HepG2 (cell line): Measurements from ENCODE around the gene PPP2R2C. TPM values are rescaled to one million over a fixed set of nuclear protein-coding genes. Genes with fewer than 3 reads are reported as not detected.

Experiments used
- ATAC-seq: fragments of 200-7000 bp; cut with Tn5 transposase; 3 replicates; pipeline ENCODE4 v1.9.1; 2020; ENCODE audit warnings: mild to moderate bottlenecking, moderate library complexity
- BruUV-seq: library from RNA; stranded (reverse); fragments of 400-500 nt; replicated peaks from 2 replicates; lab custom pipeline; 2021; lab: Mats Ljungman, UMichigan
- CTCF ChIA-PET: fragments of 300-600 bp; formaldehyde crosslinking; extraction: SDS; loops from one replicate; lab custom pipeline; 2021; ENCODE audit warnings: low total read pairs, inconsistent platforms, low intra/inter-chr PET ratio; lab: Yijun Ruan, JAX
- POLR2A ChIA-PET: fragments of 350-600 bp; sonication (Branson Sonifier 250); formaldehyde crosslinking; loops from one replicate; lab custom pipeline; 2020; ENCODE audit warnings: antibody characterized with exemption, inconsistent platforms; lab: Yijun Ruan, JAX
- DNase-seq: peaks from one replicate; pipeline ENCODE4 v3.0.0-alpha.2; 2015; ENCODE audit warnings: low spot score
- FAIRE-seq: peaks from 3 replicates; lab custom pipeline; 2011; peaks lifted over from hg19 to GRCh38; lab: Jason Lieb, UNC
- H2AFZ ChIP-seq: one replicate; pipeline ENCODE4 v1.6.1; 2011; ENCODE audit warnings: low read length, inconsistent platforms
- H3K27ac ChIP-seq: fragments of 300-600 bp; 3 replicates; pipeline ENCODE4 v1.8.0; 2011; ENCODE audit warnings: mixed run types, mild to moderate bottlenecking, mixed read lengths, low read length, inconsistent platforms; ENCODE audit not compliant: insufficient read depth; ENCODE audit errors: extremely low read length
- H3K27me3 ChIP-seq, 2 experiments: fragments of 200-600 bp in 1 of 2; 2 replicates in 1 of 2; 3 replicates in 1 of 2; pipeline versions ENCODE4 v1.6.0 to v1.8.0; 2011; ENCODE audit warnings: low read length in 2 of 2, mild to moderate bottlenecking in 2 of 2, moderate library complexity in 2 of 2, inconsistent platforms in 1 of 2; ENCODE audit not compliant: insufficient read depth in 2 of 2, control insufficient read depth in 1 of 2
- H3K36me3 ChIP-seq, 2 experiments: fragments of 200-600 bp in 1 of 2; replicated peaks in 1 of 2; 2 replicates in 1 of 2; 3 replicates in 1 of 2; pipeline versions ENCODE4 v1.5.1 to v1.8.0; 2011; ENCODE audit warnings: low read length in 2 of 2, inconsistent platforms in 1 of 2; ENCODE audit not compliant: insufficient read depth in 2 of 2, control insufficient read depth in 1 of 2
- H3K4me1 ChIP-seq: 2 replicates; pipeline ENCODE4 v1.5.1; 2012; ENCODE audit warnings: low read length, inconsistent platforms; ENCODE audit not compliant: insufficient read depth
- H3K4me2 ChIP-seq: 2 replicates; pipeline ENCODE4 v1.6.0; 2011; ENCODE audit warnings: low read depth, low read length, inconsistent platforms
- H3K4me3 ChIP-seq, 3 experiments: fragments of 200-600 bp in 1 of 3; sonication (generic), shearing (Covaris generic) in 1 of 3; replicated peaks in 1 of 3; 2 replicates each; pipeline ENCODE4 v1.5.1; 2011 to 2016; ENCODE audit warnings: low read length in 3 of 3, inconsistent platforms in 2 of 3, low read depth in 2 of 3, mild to moderate bottlenecking in 2 of 3, control low read depth in 1 of 3, mixed read lengths in 1 of 3; ENCODE audit not compliant: insufficient read depth in 1 of 3
- H3K79me2 ChIP-seq: one replicate; pipeline ENCODE4 v1.6.1; 2011; ENCODE audit warnings: low read length, inconsistent platforms; ENCODE audit not compliant: insufficient read depth
- H3K9ac ChIP-seq: 2 replicates; pipeline ENCODE4 v1.6.0; 2011; ENCODE audit warnings: mild to moderate bottlenecking, low read depth, low read length, inconsistent platforms; ENCODE audit not compliant: insufficient read depth
- H3K9me3 ChIP-seq: 2 replicates; pipeline ENCODE4 v1.5.1; 2012; ENCODE audit warnings: mild to moderate bottlenecking, low read length
- H4K20me1 ChIP-seq: 2 replicates; pipeline ENCODE4 v1.6.0; 2011; ENCODE audit warnings: inconsistent platforms, mild to moderate bottlenecking, low read length, moderate library complexity; ENCODE audit not compliant: insufficient read depth
- ETV5 ChIP-seq: IDR thresholded peaks from 2 replicates; pipeline ENCODE4 v1.6.1; 2018; ENCODE audit warnings: missing biosample characterization, missing genetic modification reagents, inconsistent platforms, borderline replicate concordance
- MEF2D ChIP-seq: sonication (generic); formaldehyde crosslinking; IDR thresholded peaks from 2 replicates; pipeline ENCODE4 v1.5.1; 2020; ENCODE audit warnings: mild to moderate bottlenecking, missing genetic modification reagents
- PHF5A ChIP-seq: IDR thresholded peaks from one replicate; pipeline ENCODE4 v1.6.1; 2018; ENCODE audit warnings: low read depth, missing genetic modification reagents; ENCODE audit not compliant: unreplicated experiment
- ZNF282 ChIP-seq: fragments of 450-650 bp; IDR thresholded peaks from 2 replicates; pipeline ENCODE4 v1.6.1; 2018; ENCODE audit not compliant: partially characterized antibody
- ZNF839 ChIP-seq: sonication (generic); formaldehyde crosslinking; IDR thresholded peaks from 2 replicates; pipeline ENCODE4 v1.4.0; 2020; ENCODE audit warnings: missing genetic modification reagents, mild to moderate bottlenecking, borderline replicate concordance
- ZNF850 ChIP-seq: sonication (generic); formaldehyde crosslinking; conservative IDR thresholded peaks from 2 replicates; pipeline ENCODE4 v1.9.0; 2021; ENCODE audit warnings: mild to moderate bottlenecking, missing genetic modification reagents
- WGBS: methylation state at CpG from one replicate; pipeline ENCODE4 v1.1.6; 2017; ENCODE audit warnings: low lambda C conversion rate; 5-methylcytosine and 5-hydroxymethylcytosine counted together
- in situ Hi-C: cut with HindIII; loops from 2 replicates; pipeline ENCODE4 v1.10.0; 2017; ENCODE audit warnings: low pct_unique_long_range_greater_than_20kb; ENCODE audit not compliant: extremely low pct_ligation_motif_present
- intact Hi-C: fragments of 100-400 bp; cut with micrococcal nuclease; formaldehyde crosslinking; loops from one replicate; pipeline ENCODE4 v1.10.0; 2022; ENCODE audit not compliant: unreplicated experiment
- polyA plus RNA-seq, 8 experiments: library from polyadenylated mRNA; depleted of rRNA in 3 of 8; stranded (reverse) in 7 of 8; unstranded in 1 of 8; fragments of >200 nt; fragmentation: Illumina TruSeq in 4 of 8; extraction: Trizol in 4 of 8; gene quantifications; 2 replicates each; pipeline versions ENCODE4 v1.2.1 to v1.2.3, GENCODE V29; 2011 to 2016; ENCODE audit warnings: low read depth in 4 of 8, missing spikeins in 1 of 8, mixed read lengths in 1 of 8; ENCODE audit not compliant: insufficient read depth in 1 of 8
- total RNA-seq, 5 experiments: library from RNA; depleted of rRNA; stranded (reverse); fragments of >200 nt; fragmentation: Illumina TruSeq; extraction: Trizol; gene quantifications; 2 replicates each; pipeline ENCODE4 v1.2.3, GENCODE V29; 2016; ENCODE audit warnings: low read depth in 1 of 5
- TF ChIP-seq, protein P1 (sequence below): sonication (generic); formaldehyde crosslinking; IDR thresholded peaks from 2 replicates; pipeline ENCODE4 v1.5.0; 2020; ENCODE audit warnings: missing genetic modification reagents
- TF ChIP-seq, protein P2 (sequence below): sonication (generic); formaldehyde crosslinking; IDR thresholded peaks from 2 replicates; pipeline ENCODE4 v1.5.1; 2020; ENCODE audit warnings: mild to moderate bottlenecking, moderate library complexity, missing genetic modification reagents
- TF ChIP-seq, protein P3 (sequence below): sonication (generic); formaldehyde crosslinking; IDR thresholded peaks from 2 replicates; pipeline ENCODE4 v1.4.0; 2020; ENCODE audit warnings: missing genetic modification reagents
- TF ChIP-seq, protein P4 (sequence below), 2 experiments: sonication (generic) in 1 of 2; formaldehyde crosslinking in 1 of 2; IDR thresholded peaks; 2 replicates each; pipeline versions ENCODE4 v1.4.0 to v1.6.1; 2018 to 2020; ENCODE audit warnings: missing genetic modification reagents in 2 of 2, borderline replicate concordance in 1 of 2, low read depth in 1 of 2, mild to moderate bottlenecking in 1 of 2, missing biosample characterization in 1 of 2
- TF ChIP-seq, protein P5 (sequence below): sonication (generic); formaldehyde crosslinking; IDR thresholded peaks from 2 replicates; pipeline ENCODE4 v1.8.1; 2023; ENCODE audit warnings: mild to moderate bottlenecking, inconsistent platforms, moderate library complexity, missing genetic modification reagents, borderline replicate concordance
- TF ChIP-seq, protein P6 (sequence below): sonication (generic); formaldehyde crosslinking; IDR thresholded peaks from 2 replicates; pipeline ENCODE4 v1.4.0; 2020; ENCODE audit warnings: missing genetic modification reagents

The PPP2R2C gene
- total and polyA plus RNA-seq, 2 of the 13 experiments (the other 11 are each of a cell fraction or from before 2014, with no cell fraction given), result 0.60 to 8.6 TPM

DNA sequence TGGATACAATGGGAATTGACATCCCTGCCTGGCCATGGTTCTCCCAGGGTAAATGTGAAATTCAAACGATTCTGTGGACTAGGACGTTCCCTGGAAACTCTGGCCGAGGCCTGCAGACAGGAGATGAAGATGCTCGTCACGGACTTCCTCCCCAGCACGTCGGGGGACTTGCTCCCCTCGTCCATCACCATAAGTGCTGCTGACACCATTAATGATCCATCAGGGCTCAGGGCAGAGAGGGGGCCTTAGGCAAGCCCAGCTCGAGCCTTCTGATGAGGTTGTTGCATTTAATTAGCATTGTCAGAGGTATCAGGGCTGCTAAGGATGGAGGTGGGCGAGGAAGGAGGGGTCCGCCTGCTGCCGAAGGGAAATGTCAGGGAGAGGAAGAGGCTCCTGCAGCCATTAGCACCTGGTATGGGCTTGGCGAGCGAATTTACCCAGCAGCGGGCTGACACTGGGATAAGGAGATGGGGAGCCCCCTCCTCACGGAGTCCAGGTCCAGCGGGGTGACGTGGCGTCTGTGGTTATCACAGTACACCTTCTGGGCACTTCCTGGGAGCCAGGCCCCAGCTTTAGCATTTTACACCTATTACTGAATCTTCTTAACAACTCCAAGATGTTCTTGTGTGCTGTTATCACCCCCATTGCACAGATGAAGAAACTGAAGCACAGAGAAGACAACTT is 83.1 kb downstream of the PPP2R2C start:
- in situ Hi-C loops, result no loop called here
- H2AFZ ChIP-seq, result no peak overlapping the region
- intact Hi-C loops, result no loop called here
- peaks cover 3 to 67% of the 10 kb centered on the region in 2 experiments; a peak in 4 of 5 replicates for H3K27me3 ChIP-seq
- BruUV-seq, result no TSS peak
- H4K20me1 ChIP-seq, result no peaks in the 10 kb centered on the region
- FAIRE-seq (no peak), DNase-seq (no peak), ATAC-seq (no peak)
- no peak overlapping the region for H3K4me3 ChIP-seq
- H3K27ac ChIP-seq, result no peak overlapping the region
- peaks cover 8% of the 10 kb centered on the region for H3K4me1 ChIP-seq
- POLR2A ChIA-PET, result no interaction called here
- TF ChIP-seq ZNF839 (CRISPR knock-in tag) (no peak), MEF2D (no peak), ETV5 (CRISPR knock-in tag) (no peak), PHF5A (no peak), ZNF850 (CRISPR knock-in tag) (no peak), ZNF282 (no peak)
- TF ChIP-seq, protein P1, sequence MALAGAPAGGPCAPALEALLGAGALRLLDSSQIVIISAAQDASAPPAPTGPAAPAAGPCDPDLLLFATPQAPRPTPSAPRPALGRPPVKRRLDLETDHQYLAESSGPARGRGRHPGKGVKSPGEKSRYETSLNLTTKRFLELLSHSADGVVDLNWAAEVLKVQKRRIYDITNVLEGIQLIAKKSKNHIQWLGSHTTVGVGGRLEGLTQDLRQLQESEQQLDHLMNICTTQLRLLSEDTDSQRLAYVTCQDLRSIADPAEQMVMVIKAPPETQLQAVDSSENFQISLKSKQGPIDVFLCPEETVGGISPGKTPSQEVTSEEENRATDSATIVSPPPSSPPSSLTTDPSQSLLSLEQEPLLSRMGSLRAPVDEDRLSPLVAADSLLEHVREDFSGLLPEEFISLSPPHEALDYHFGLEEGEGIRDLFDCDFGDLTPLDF (CRISPR knock-in tag), result no peak
- TF ChIP-seq, protein P2, sequence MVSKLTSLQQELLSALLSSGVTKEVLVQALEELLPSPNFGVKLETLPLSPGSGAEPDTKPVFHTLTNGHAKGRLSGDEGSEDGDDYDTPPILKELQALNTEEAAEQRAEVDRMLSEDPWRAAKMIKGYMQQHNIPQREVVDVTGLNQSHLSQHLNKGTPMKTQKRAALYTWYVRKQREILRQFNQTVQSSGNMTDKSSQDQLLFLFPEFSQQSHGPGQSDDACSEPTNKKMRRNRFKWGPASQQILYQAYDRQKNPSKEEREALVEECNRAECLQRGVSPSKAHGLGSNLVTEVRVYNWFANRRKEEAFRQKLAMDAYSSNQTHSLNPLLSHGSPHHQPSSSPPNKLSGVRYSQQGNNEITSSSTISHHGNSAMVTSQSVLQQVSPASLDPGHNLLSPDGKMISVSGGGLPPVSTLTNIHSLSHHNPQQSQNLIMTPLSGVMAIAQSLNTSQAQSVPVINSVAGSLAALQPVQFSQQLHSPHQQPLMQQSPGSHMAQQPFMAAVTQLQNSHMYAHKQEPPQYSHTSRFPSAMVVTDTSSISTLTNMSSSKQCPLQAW (CRISPR knock-in tag), result no peak
- TF ChIP-seq, protein P3, sequence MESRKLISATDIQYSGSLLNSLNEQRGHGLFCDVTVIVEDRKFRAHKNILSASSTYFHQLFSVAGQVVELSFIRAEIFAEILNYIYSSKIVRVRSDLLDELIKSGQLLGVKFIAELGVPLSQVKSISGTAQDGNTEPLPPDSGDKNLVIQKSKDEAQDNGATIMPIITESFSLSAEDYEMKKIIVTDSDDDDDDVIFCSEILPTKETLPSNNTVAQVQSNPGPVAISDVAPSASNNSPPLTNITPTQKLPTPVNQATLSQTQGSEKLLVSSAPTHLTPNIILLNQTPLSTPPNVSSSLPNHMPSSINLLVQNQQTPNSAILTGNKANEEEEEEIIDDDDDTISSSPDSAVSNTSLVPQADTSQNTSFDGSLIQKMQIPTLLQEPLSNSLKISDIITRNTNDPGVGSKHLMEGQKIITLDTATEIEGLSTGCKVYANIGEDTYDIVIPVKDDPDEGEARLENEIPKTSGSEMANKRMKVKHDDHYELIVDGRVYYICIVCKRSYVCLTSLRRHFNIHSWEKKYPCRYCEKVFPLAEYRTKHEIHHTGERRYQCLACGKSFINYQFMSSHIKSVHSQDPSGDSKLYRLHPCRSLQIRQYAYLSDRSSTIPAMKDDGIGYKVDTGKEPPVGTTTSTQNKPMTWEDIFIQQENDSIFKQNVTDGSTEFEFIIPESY, result no peak
- TF ChIP-seq, protein P4, sequence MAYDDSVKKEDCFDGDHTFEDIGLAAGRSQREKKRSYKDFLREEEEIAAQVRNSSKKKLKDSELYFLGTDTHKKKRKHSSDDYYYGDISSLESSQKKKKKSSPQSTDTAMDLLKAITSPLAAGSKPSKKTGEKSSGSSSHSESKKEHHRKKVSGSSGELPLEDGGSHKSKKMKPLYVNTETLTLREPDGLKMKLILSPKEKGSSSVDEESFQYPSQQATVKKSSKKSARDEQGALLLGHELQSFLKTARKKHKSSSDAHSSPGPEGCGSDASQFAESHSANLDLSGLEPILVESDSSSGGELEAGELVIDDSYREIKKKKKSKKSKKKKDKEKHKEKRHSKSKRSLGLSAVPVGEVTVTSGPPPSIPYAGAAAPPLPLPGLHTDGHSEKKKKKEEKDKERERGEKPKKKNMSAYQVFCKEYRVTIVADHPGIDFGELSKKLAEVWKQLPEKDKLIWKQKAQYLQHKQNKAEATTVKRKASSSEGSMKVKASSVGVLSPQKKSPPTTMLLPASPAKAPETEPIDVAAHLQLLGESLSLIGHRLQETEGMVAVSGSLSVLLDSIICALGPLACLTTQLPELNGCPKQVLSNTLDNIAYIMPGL (CRISPR knock-in tag; IDR thresholded peaks at IDR 0.05; ENCODE audit: borderline replicate concordance in 1 of 2, low read depth in 1 of 2), result no peak
- TF ChIP-seq, protein P5, sequence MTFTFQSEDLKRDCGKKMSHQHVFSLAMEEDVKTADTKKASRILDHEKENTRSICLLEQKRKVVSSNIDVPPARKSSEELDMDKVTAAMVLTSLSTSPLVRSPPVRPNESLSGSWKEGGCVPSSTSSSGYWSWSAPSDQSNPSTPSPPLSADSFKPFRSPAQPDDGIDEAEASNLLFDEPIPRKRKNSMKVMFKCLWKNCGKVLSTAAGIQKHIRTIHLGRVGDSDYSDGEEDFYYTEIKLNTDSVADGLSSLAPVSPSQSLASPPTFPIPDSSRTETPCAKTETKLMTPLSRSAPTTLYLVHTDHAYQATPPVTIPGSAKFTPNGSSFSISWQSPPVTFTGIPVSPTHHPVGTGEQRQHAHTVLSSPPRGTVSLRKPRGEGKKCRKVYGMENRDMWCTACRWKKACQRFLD (CRISPR knock-in tag), result no peak
- TF ChIP-seq, protein P6, sequence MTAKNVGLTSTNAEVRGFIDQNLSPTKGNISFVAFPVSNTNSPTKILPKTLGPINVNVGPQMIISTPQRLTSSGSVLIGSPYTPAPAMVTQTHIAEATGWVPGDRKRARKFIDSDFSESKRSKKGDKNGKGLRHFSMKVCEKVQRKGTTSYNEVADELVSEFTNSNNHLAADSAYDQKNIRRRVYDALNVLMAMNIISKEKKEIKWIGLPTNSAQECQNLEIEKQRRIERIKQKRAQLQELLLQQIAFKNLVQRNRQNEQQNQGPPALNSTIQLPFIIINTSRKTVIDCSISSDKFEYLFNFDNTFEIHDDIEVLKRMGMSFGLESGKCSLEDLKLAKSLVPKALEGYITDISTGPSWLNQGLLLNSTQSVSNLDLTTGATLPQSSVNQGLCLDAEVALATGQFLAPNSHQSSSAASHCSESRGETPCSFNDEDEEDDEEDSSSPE (CRISPR knock-in tag), result no peak
- no peaks in the 10 kb centered on the region for H3K79me2 ChIP-seq
- H3K36me3 ChIP-seq, result no peaks in the 10 kb centered on the region
- CTCF ChIA-PET, result no interaction called here
- H3K9ac ChIP-seq, result no peak overlapping the region
- no peak overlapping the region for H3K4me2 ChIP-seq
- H3K9me3 ChIP-seq, result no peaks in the 10 kb centered on the region
- 41% methylated on average over 12 of the region's 19 CpGs for WGBS
